Mucosa of stomach (tissue), 1 donor: ENCODE data around the gene RRP15.

Experiments
- H3K27me3 ChIP-seq: one replicate; pipeline ENCODE4 v1.7.0; 2013; ENCODE audit warnings: mild to moderate bottlenecking, low read length; ENCODE audit not compliant: control insufficient read depth, insufficient read depth
- H3K36me3 ChIP-seq: one replicate; pipeline ENCODE4 v1.7.0; 2013; ENCODE audit warnings: low read length; ENCODE audit not compliant: control insufficient read depth, insufficient read depth
- H3K4me1 ChIP-seq: one replicate; pipeline ENCODE4 v1.7.0; 2013; ENCODE audit warnings: mild to moderate bottlenecking, low read length; ENCODE audit not compliant: control insufficient read depth, insufficient read depth
- H3K4me3 ChIP-seq: one replicate; pipeline ENCODE4 v1.7.0; 2013; ENCODE audit warnings: low read length
- H3K9ac ChIP-seq: one replicate; pipeline ENCODE4 v1.7.0; 2013; ENCODE audit warnings: mild to moderate bottlenecking, low read length, moderate library complexity
- H3K9me3 ChIP-seq: one replicate; pipeline ENCODE4 v1.7.0; 2013; ENCODE audit warnings: mild to moderate bottlenecking, low read length, moderate library complexity; ENCODE audit not compliant: control insufficient read depth
- donor health status: Pancreatic carcinoma.

The RRP15 gene

DNA sequence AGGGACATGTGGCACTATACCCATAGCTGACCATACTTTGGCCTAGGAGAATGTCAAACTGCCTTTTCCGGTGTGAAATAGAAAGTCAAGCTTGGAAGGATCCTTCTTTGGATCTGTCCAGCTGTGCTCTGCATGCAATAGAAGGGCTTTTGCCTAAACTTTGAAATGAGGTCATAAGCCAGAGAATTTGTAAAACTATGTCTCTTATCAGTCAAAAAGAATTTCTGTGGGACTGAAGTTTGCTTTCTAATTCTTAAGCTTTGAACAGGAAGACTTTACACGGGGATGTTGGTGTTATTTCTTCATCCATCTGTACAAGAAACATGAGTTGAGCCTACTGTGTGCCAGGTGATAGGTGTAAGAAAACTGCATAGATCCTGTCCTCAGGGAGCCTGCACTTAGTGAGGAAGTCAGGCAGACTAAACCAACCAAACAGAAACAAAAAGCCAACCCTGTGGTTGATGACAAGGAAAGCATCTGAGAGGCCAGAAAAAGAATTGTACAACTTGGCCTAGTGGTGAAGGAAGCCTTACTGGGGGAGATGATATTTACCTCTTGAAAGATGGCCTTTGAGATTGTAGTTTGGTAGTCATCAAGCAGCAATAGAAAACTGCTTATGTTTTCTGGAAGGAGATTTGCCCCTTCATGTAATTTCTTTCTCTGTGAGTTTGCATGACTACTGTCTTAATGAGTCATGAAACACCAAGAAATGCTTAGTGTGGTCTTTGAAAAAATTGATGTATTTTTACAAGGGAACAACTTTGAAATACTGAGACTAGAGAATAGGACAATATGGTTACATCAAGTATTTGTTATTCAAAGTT lies 84.8 kb downstream of the RRP15 start:
- Histone ChIP-seq H3K36me3 (no peaks in the 10 kb centered on the region), H3K4me1 (peaks cover 10% of the 10 kb centered on the region), H3K27me3 (no peaks in the 10 kb centered on the region), H3K9me3 (no peaks in the 10 kb centered on the region), H3K9ac (no peak overlapping the region), H3K4me3 (no peak overlapping the region)

- Histone ChIP-seq H3K27me3 (no peaks in the 10 kb centered on the region), H3K4me1 (peaks cover 10% of the 10 kb centered on the region), H3K9me3 (no peaks in the 10 kb centered on the region), H3K4me3 (no peak overlapping the region), H3K9ac (no peak overlapping the region), H3K36me3 (no peaks in the 10 kb centered on the region)
These were observed 87.0 kb downstream of the RRP15 start for GRCh38 chr1:218371927-218372672.

DNA sequence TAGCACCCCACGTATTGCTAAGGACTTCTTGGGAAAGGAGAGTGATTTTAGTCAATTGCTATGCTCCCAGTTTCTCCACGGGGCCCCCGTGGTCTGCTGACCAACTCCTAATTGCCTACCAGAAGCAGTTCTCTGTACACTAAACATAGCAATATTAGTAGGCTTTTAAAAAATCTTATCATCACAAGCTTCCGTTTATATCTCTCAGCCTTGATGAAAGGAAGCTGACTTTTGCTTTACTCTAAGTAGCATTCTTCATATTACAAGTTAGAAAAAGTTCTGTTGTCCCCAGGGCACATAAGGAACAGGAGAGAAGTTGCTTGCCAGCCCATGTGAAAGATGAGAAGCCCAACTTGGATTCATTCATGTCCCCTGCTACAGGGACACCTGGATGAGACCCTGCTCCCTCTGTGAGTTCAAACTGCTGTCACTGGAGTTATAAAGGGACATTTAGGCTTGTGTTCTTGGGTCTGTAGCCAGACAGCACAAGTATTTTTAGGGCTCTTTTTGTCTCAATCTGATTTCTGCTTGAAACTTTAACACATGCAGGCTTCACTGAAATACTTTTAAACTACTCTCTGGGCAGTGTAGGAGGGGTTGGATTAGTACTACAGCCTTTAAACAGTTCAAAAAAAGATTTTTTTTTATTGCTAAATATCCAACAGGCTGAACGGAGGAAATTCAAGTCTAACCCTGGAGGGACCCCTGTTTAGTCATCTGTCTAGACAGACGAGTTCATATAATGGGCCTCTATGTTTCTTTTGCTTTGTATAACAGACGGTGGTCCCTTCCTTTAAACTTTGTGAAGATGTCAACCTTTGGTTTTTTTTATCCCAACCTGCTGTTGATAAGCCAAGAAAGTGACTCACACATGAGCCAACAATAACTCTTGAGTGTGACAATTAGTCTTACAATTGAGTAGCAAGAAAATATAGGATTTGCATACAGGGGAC lies 89.6 kb downstream of the RRP15 start:
- Histone ChIP-seq H3K9ac (no peak overlapping the region), H3K9me3 (no peaks in the 10 kb centered on the region), H3K4me1 (peaks cover 12% of the 10 kb centered on the region)

GRCh38 chr1:218376722-218377121 lies 91.6 kb downstream of the RRP15 start:
- H3K4me1 ChIP-seq, result peaks cover 12% of the 10 kb centered on the region
- no peak overlapping the region for H3K4me3 ChIP-seq
- H3K9me3 ChIP-seq, result no peaks in the 10 kb centered on the region
- H3K36me3 ChIP-seq, result no peaks in the 10 kb centered on the region
- H3K9ac ChIP-seq, result no peak overlapping the region
- no peaks in the 10 kb centered on the region for H3K27me3 ChIP-seq

More for the DNA sequence above, 89.6 kb downstream of the RRP15 start:
- Histone ChIP-seq H3K4me3 (no peak overlapping the region), H3K27me3 (no peaks in the 10 kb centered on the region), H3K36me3 (no peaks in the 10 kb centered on the region)

DNA sequence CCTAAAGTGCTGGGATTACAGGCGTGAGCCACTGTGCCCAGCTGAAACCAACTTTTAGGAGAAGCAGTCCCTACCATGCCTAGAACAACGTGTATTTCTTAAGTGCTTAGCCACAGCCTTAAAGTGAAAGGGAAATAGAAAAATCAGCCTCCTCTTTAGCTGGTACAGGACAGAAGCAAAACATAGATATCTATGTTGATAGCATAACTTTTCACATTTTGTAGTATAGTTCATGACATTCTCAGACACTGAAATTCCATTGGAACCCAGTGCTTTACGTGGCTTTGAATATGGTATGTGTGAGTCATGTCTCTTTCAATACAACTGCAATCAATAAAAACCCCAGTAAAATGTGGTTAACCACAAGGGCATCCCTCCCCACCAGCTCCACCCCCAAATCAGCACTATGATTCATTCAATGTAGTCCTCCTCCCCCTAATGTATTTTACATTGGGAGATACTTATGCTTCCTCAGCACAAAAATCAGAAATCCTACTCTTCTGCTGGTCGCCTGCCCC lies 92.1 kb downstream of the RRP15 start:
- Histone ChIP-seq H3K9ac (no peak overlapping the region), H3K27me3 (no peaks in the 10 kb centered on the region), H3K4me1 (peaks cover 12% of the 10 kb centered on the region), H3K36me3 (no peaks in the 10 kb centered on the region), H3K4me3 (no peak overlapping the region), H3K9me3 (no peaks in the 10 kb centered on the region)

- Histone ChIP-seq H3K27me3 (no peaks in the 10 kb centered on the region), H3K4me1 (peaks cover 12% of the 10 kb centered on the region), H3K9ac (no peak overlapping the region)
These were observed 95.3 kb downstream of the RRP15 start for GRCh38 chr1:218380125-218380977.

DNA sequence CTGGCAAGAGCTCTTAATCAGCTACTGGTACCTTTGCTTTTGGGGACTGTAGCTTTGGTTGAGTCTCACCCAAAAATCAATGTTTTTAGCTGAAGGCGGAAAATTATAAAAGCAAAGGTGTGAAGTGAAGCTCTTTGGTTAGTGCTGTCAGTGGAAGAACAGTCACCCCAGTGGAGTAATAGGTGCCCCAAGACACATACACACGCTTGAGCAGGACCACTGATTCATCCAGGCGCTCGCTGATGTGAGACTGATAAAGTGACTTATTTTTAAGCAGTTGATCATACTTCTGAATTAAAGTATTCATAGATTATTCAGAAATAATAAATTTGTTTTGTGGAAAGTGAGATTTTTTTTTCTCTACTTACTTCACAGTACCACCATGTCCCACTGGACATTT lies 97.2 kb downstream of the RRP15 start:
- no peaks in the 10 kb centered on the region for H3K9me3 ChIP-seq
- H3K9ac ChIP-seq, result no peak overlapping the region
- H3K27me3 ChIP-seq, result no peaks in the 10 kb centered on the region
- no peak overlapping the region for H3K4me3 ChIP-seq
- H3K4me1 ChIP-seq, result peaks cover 6% of the 10 kb centered on the region
- no peaks in the 10 kb centered on the region for H3K36me3 ChIP-seq

More at GRCh38 chr1:218380125-218380977, 95.3 kb downstream of the RRP15 start:
- H3K36me3 ChIP-seq, result no peaks in the 10 kb centered on the region
- H3K4me3 ChIP-seq, result no peak overlapping the region
- H3K9me3 ChIP-seq, result no peaks in the 10 kb centered on the region

GRCh38 chr1:218383051-218383450 lies 98.0 kb downstream of the RRP15 start:
- H3K4me3 ChIP-seq, result no peak overlapping the region

DNA sequence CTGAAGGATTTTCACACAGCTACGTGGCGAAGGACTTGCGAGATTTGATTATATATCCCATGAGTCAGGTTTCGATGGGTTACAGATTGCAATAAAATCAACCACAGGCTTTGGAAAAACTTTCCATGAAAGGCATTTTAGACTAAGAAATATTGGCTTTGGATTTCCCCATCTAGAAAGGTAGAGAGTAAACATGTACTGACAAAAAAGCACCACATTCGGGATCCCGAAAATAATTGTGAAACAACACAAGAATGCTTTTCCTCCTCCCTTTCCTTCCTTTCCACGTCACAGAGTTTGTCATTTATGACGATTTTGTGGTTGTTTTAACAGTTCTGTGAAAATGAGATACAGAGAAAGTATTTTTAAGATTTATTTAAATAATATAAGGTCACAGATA lies 98.6 kb downstream of the RRP15 start:
- Histone ChIP-seq H3K4me3 (no peak overlapping the region), H3K9ac (no peak overlapping the region), H3K9me3 (no peaks in the 10 kb centered on the region), H3K4me1 (no peaks in the 10 kb centered on the region), H3K27me3 (no peaks in the 10 kb centered on the region), H3K36me3 (no peaks in the 10 kb centered on the region)

More at GRCh38 chr1:218383051-218383450, 98.0 kb downstream of the RRP15 start:
- Histone ChIP-seq H3K27me3 (no peaks in the 10 kb centered on the region), H3K4me1 (no peaks in the 10 kb centered on the region), H3K36me3 (no peaks in the 10 kb centered on the region), H3K9ac (no peak overlapping the region), H3K9me3 (no peaks in the 10 kb centered on the region)

DNA sequence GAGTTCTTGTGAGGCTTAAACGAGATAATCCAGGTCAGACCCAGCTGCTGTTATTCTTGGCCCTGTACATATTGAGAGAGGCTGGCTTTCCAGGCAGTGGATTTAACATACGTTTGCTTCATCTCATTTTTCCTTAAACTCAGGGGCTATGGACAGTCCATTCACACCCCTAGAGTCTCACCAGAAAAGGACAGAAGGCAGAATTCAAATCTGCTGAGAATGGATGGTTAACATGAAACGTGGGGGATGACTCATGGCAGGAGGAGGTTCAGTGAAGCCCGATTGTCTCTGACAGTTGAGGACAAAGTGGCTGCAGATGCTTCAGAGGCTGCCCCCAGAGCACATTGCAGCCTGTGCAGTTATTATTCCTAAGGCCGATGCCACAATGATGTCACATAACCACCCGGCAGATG lies 99.5 kb downstream of the RRP15 start:
- Histone ChIP-seq H3K27me3 (no peaks in the 10 kb centered on the region), H3K9me3 (no peaks in the 10 kb centered on the region), H3K4me3 (no peak overlapping the region), H3K9ac (no peak overlapping the region), H3K36me3 (no peaks in the 10 kb centered on the region), H3K4me1 (no peaks in the 10 kb centered on the region)
